Measurements from ENCODE around the gene ORC1.

The ORC1 gene

GRCh38 chr1:52404116-52404974 is at the start of gene ORC1, which contains the start of gene PRPF38A:
Gene ORC1, minus strand, starts transcription at chr1:52404423. Its CDS starts 2,200 bp downstream, at chr1:52402223.
Gene PRPF38A, plus strand, starts transcription at chr1:52404602. Its CDS starts 148 bp downstream, at chr1:52404750.
- peak; percentile 97 for FAIRE-seq

GRCh38 chr1:52444463-52444862 is 40.2 kb upstream of the ORC1 start:
- FAIRE-seq: no peak

- FAIRE-seq: no peak
Observed at GRCh38 chr1:52439976-52440375, 35.8 kb upstream of the ORC1 start.

GRCh38 chr1:52436817-52437216 is 32.6 kb upstream of the ORC1 start:
- no peak for FAIRE-seq

GRCh38 chr1:52435650-52436049 is 31.4 kb upstream of the ORC1 start:
- FAIRE-seq: no peak

DNA sequence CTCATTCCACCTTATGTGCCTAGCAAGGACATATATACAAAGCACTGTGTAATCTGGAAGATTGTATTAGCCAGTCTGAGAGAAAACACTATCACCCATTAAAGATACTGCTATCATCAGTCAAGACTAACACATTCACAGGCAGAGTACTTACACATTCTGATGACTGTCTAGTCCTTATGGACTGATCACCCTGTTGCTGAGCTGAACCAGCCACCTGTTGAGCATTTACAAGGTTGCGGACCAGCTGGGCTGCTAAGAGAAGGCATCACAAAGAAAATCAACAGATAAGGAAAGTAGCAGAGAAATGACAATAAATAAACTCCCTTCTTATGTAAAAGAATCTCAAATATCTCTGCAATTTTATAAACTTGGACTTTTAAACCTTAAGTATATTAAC is 31.0 kb upstream of the ORC1 start:
- no peak for FAIRE-seq

- FAIRE-seq: no peak
Observed at GRCh38 chr1:52432807-52433206, 28.6 kb upstream of the ORC1 start.

DNA sequence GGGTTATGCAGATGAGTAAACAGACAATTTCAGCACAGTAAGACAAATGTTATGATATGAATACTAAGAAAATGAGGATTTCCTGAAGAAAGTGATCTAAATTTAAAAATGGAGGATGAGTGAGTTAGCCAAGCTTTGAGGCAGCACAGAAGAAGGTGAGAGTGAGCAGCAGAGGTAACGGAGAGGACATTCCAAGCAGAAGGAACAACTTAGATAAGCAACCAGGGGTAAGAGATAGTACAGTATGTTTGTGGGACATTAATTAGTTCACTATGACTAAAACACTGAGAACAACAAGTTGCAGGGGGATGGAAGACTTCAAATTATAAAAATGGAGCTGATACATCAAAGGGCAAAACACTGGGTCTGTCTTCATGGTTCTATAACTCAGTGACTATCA is 22.9 kb upstream of the ORC1 start:
- FAIRE-seq: no peak

GRCh38 chr1:52426371-52426770 is 22.1 kb upstream of the ORC1 start:
- no peak for FAIRE-seq

DNA sequence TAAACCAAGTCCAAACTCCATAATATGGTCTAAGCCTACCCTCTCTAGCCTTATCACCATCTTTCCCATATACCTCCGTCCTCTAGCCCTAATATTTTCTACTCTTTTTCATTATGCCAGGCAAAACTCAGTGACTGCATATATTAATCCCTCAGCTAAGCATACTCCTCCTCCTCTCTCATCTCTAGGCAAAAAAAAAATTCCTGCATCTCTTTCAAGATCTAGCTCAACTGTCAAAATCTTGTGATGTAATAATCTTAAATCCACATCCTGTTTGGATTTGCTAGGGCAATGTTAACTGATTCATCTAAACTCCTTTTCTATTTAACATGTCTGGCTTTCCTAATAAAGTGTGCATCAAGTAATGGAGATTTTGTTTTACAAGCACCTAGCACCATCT is 20.6 kb upstream of the ORC1 start:
- FAIRE-seq: no peak

- FAIRE-seq: peak; percentile 39
Observed at GRCh38 chr1:52424231-52424636, 20.0 kb upstream of the ORC1 start.

GRCh38 chr1:52423771-52424170 is 19.5 kb upstream of the ORC1 start:
- FAIRE-seq: no peak

DNA sequence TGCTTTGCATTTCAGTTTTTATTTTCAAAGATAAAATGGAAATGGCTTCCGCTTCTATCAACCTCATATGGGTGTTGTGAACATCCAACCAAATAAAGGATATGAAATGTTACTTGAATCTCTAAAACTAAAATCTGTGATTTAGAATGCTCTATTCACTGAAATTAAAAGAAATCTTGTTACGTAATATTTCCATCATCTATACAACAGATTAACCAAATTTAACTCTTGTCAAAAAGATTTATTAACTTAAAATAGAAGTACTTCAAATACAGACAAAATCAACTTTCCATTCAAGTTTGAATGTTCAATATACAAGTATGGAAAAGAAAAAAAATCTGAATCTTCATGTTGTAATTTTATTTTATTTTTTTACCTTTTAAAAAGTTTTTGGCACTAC is 18.8 kb upstream of the ORC1 start:
- FAIRE-seq: no peak

DNA sequence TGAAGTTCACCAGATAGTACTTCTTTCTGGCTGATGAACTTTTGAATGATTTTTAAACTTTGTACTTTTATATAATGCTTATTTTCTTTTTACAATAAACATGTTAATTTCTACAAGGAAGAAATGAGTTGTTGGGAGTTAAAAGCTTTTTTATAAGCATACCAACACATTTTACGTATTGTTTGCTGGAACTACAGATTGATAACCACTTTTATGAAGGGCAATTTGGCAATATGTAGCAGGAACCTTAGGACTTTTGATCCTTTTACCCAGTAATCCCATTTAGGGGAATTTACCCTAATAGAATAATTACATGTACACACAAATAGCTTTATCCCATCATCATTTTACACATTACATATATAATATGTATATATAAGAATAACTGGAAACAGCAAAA is 16.5 kb upstream of the ORC1 start:
- peak; percentile 45 for FAIRE-seq

DNA sequence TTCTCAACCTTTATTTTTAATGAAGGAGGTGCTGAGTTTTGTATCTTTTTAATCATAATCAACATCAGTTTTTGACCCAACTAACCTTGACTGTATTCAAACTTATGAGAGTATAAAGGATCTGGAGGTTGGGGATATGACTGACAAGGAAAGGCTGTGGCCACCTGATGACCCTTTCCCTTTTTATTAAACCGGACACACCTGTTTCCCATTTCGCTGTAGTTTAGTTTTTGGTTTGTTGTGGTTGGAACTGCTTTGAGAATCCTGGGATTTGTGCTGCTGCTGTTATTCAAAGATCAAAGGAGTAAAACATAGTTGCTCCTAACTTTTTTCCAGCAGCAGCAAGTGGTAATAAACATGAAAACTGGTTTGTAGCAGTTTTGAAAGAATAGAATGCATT is 12.6 kb upstream of the ORC1 start:
- no peak for FAIRE-seq

DNA sequence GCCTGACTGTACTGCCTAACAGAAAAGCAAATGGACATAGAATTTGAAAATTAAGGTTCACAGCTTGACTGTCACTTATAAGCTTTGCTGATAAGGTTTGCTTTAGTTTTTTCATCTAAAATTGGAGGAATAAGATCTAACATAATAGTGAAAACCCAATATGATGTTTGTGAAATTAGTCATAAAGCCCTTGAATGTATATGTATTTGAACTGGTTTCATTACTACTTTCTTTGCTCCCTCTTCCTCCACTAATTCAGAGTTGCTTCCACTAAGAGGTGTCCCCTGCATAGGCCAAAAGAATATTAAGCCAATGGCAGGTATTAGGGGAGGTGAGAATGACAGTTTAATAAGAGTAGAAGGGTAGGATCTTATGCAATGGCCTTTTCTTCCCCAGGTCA is 10.7 kb upstream of the ORC1 start:
- FAIRE-seq: no peak

- no peak for FAIRE-seq
Observed at GRCh38 chr1:52413410-52413989, 9.3 kb upstream of the ORC1 start.

DNA sequence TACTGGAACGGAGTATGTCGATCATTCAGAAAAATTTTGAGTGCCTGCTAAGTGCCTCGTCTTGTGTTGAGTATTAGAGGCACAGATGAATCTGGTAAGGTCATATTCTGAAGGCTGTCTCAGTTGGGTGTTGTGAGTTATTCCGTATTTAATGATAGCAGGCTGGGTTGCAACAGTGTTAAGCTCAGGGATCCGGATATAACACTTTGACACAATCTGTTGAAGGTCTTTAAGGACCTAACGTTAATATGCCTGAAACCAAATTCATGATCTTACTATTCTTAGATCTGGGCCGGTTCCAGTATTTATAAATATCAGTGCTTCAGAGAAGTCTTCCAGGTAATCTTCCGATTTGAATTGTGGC is 734 bp upstream of the ORC1 start:
- FAIRE-seq: no peak

DNA sequence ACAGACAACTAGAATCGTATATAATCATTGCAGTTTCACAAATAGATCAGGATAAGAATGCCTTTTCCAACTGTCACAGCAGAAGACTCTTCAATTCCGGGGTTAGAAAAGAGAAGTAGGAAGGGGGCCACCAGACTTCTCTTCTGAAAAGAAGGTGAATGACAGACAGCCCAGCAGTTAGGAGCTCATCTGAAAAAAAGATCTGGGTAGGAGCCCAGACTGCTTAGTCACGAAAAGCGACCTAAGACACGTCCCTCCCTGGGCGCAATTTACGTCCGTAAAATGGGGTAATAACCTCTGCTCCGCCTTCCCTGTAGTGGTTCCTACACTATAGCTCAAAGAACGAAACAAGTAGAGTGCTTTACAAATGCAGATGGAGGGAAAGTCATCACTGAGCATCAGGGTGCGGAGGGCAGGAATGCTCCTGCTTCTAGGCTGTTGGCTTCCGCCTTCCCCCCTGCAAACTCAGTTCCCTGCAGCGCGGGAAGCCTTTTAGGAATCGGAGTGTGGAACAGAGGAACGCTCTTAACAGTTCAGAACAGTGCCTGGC is 582 bp downstream of the ORC1 start:
- FAIRE-seq: no peak

DNA sequence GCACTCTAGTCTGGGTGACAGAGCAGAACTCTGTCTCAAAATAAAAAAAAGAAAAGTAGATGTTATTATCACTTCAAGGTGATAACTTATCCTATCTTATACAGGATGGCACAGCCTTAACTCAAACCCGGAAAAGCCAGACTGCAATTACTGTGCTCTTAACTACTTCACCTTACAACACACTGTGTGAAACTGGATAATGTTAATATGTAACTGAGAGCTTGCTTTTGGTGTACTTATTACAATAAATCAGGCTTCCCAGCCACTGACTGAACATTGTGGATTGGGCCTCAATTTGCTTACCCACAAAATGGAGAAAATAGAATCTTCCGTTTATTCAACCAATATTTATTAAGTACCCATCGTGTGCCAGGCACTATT is 1.4 kb downstream of the ORC1 start:
- no peak for FAIRE-seq

DNA sequence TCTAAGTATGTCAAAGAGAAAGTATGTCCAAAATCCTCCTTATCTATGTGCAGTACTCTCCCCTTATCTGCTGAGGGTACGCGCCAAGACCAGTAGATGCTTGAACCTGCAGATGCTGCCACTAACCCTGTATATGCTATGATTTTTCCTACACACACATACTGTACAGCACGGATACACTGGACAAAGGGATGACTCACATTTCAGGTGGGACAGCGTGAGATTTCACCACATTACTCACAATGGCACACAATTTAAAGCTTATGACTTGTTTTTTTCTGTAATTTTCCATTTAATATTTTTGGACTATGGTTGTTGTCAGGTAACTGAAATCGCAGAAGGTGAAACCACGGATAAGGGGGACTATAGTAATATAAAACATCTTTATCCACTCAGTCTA is 4.1 kb downstream of the ORC1 start:
- no peak for FAIRE-seq

DNA sequence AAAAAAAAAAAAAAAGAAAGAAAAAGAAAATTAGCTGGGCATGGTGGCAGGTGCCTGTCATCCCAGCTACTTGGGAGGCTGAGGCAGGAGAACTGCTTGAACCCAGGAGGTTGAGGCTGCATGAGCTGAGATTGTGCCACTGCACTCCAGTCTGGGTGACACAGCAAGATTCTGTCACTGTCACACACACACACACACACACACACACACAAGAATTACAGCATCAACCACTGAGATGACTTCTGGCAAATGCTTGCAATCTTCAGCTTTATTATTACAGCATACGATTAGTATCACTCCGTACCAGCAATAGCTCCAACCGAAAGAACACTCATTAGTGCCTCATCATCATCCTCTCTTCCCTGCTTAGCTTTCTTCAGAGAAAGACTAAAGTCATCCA is 4.6 kb downstream of the ORC1 start:
- FAIRE-seq: no peak

DNA sequence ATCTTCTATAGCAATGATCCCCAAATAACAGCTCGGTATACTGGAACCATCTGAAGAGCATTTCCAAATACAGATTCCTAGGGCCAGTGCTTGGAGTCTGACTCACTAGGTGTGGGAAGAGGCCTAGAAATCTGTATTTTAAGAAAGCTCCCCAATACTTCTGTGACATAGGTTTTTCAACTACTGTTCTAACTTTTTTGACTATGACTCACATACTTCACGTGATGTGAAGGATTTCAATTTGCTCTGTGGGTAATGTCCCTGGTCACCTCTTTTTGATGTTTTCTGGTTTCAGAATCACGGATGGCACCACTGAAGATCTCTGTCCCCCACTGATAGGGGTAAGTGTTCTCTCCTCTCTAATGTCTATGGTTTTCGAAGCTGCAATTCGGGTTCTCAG is 11.0 kb downstream of the ORC1 start:
- FAIRE-seq: no peak

- FAIRE-seq: no peak
Observed at GRCh38 chr1:52386458-52386857, 17.8 kb downstream of the ORC1 start.
